ENCODE data around the gene FNDC3A. TPM values are rescaled to one million over a fixed set of nuclear protein-coding genes. Genes with fewer than 3 reads are reported as not detected.
A peak's percentile ranks its signal among the peaks of the same experiment; 100 is the strongest.

The FNDC3A gene
- total RNA-seq (2014; rRNA removed; shearing (Covaris generic)) = 14.5 and 19.9 TPM in 2 replicates

- peak; percentile 86 for DNase-seq (ENCODE audit: low spot score)
Measured at GRCh38 chr13:48975856-48976575, at the start of gene FNDC3A. FNDC3A (plus strand) TSS chr13:48975912; CDS start chr13:49006191, 30,279 bp downstream.

- DNase-seq (ENCODE audit: low spot score) = no peak
Measured at GRCh38 chr13:48928757-48929430, 46.8 kb upstream of the FNDC3A start.

GRCh38 chr13:48930918-48931317 is 44.8 kb upstream of the FNDC3A start:
- no peak for DNase-seq (ENCODE audit: low spot score)

- DNase-seq (ENCODE audit: low spot score) = no peak
Measured at GRCh38 chr13:48938308-48938943, 37.3 kb upstream of the FNDC3A start.

- no peak for DNase-seq (ENCODE audit: low spot score)
Measured at GRCh38 chr13:48939728-48940127, 36.0 kb upstream of the FNDC3A start.

- DNase-seq (ENCODE audit: low spot score) = no peak
Measured at GRCh38 chr13:48942131-48942530, 33.6 kb upstream of the FNDC3A start.

GRCh38 chr13:48944221-48944620 is 31.5 kb upstream of the FNDC3A start:
- DNase-seq (ENCODE audit: low spot score) = no peak

GRCh38 chr13:48945626-48946025 is 30.1 kb upstream of the FNDC3A start:
- no peak for DNase-seq (ENCODE audit: low spot score)

- no peak for DNase-seq (ENCODE audit: low spot score)
Measured at GRCh38 chr13:48946163-48946562, 29.5 kb upstream of the FNDC3A start.

- no peak for DNase-seq (ENCODE audit: low spot score)
Measured at GRCh38 chr13:48949566-48950500, 25.9 kb upstream of the FNDC3A start.

- DNase-seq (ENCODE audit: low spot score) = no peak
Measured at GRCh38 chr13:48950501-48950875, 25.2 kb upstream of the FNDC3A start.

- DNase-seq (ENCODE audit: low spot score) = no peak
Measured at GRCh38 chr13:48954081-48954480, 21.6 kb upstream of the FNDC3A start.

- no peak for DNase-seq (ENCODE audit: low spot score)
Measured at GRCh38 chr13:48955536-48955935, 20.2 kb upstream of the FNDC3A start.

- no peak for DNase-seq (ENCODE audit: low spot score)
Measured at GRCh38 chr13:48961379-48961778, 14.3 kb upstream of the FNDC3A start.

- no peak for DNase-seq (ENCODE audit: low spot score)
Measured at GRCh38 chr13:48962281-48962680, 13.4 kb upstream of the FNDC3A start.

GRCh38 chr13:48965736-48966135 is 10.0 kb upstream of the FNDC3A start:
- no peak for DNase-seq (ENCODE audit: low spot score)

- DNase-seq (ENCODE audit: low spot score) = no peak
Measured at GRCh38 chr13:48969685-48970084, 6.0 kb upstream of the FNDC3A start.

- DNase-seq (ENCODE audit: low spot score) = no peak
Measured at GRCh38 chr13:48973845-48974431, 1.8 kb upstream of the FNDC3A start.

GRCh38 chr13:48975101-48975855 is 434 bp upstream of the FNDC3A start:
- DNase-seq (ENCODE audit: low spot score) = peak; percentile 84

GRCh38 chr13:48976576-48977285 is 1.0 kb downstream of the FNDC3A start:
- peak; percentile 91 for DNase-seq (ENCODE audit: low spot score)

All from HT-29 (cell line).